Eye (tissue), 1 donor: Measurements from ENCODE around the gene CHADL.
"Not testable (repeated sequence)": the region's sequence is repeated elsewhere in the genome, so short reads cannot be mapped to it uniquely, and the experiment has no call there.

Experiments used
- DNase-seq: peaks from one replicate; pipeline ENCODE4 v3.0.0-alpha.2; 2015

Gene CHADL

GRCh38 chr22:41226723-41227655, 13.7 kb downstream of the CHADL start:
- DNase-seq = no peak

- DNase-seq = no peak
Measured at GRCh38 chr22:41223535-41223934, 17.2 kb downstream of the CHADL start.

GRCh38 chr22:41222846-41223507, 17.8 kb downstream of the CHADL start:
- no peak for DNase-seq

- peak; percentile 24 for DNase-seq
Measured at GRCh38 chr22:41217553-41218157, 23.1 kb downstream of the CHADL start.

- no peak for DNase-seq
Measured at GRCh38 chr22:41216984-41217383, 23.7 kb downstream of the CHADL start.

- DNase-seq = no peak
Measured at GRCh38 chr22:41215926-41216325, 24.8 kb downstream of the CHADL start.

GRCh38 chr22:41215409-41215808, 25.3 kb downstream of the CHADL start:
- DNase-seq = no peak

- DNase-seq = no peak
Measured at GRCh38 chr22:41206719-41207118, 34.0 kb downstream of the CHADL start.

GRCh38 chr22:41204992-41205900, 35.5 kb downstream of the CHADL start, which contains the start of gene L3MBTL2:
L3MBTL2 (plus strand) TSS chr22:41205312; CDS start chr22:41205363, 51 bp downstream.
- peak; percentile 99 for DNase-seq

GRCh38 chr22:41204066-41204465, 36.7 kb downstream of the CHADL start:
- no peak for DNase-seq

- no peak for DNase-seq
Measured at GRCh38 chr22:41203118-41203517, 37.6 kb downstream of the CHADL start.

GRCh38 chr22:41201141-41201540, 39.6 kb downstream of the CHADL start:
- no peak for DNase-seq

- DNase-seq = peak; percentile 59
Measured at GRCh38 chr22:41198027-41198580, 42.6 kb downstream of the CHADL start.

GRCh38 chr22:41197038-41197972, 43.4 kb downstream of the CHADL start:
- DNase-seq = peak; percentile 91

- DNase-seq = no peak
Measured at GRCh38 chr22:41193829-41194228, 46.9 kb downstream of the CHADL start.

- no peak for DNase-seq
Measured at GRCh38 chr22:41191467-41191866, 49.3 kb downstream of the CHADL start.

- DNase-seq = no peak
Measured at GRCh38 chr22:41184679-41185078, 56.1 kb downstream of the CHADL start.

GRCh38 chr22:41181349-41182241, 59.1 kb downstream of the CHADL start:
- DNase-seq = no peak

GRCh38 chr22:41180926-41181325, 59.8 kb downstream of the CHADL start:
- no peak for DNase-seq

GRCh38 chr22:41180362-41180761, 60.4 kb downstream of the CHADL start:
- not testable (repeated sequence) for DNase-seq
